HFFc6 (cell line): ENCODE measurements around the gene TESK2. TPM values are rescaled to one million over a fixed set of nuclear protein-coding genes. Genes with fewer than 3 reads are reported as not detected.
"Not testable (repeated sequence)": the region's sequence is repeated elsewhere in the genome, so short reads cannot be mapped to it uniquely, and the experiment has no call there.

Experiments
- DNase-seq: peaks from one replicate; pipeline ENCODE4 v3.0.0-alpha.2; 2018
- H3K27ac Mint-ChIP-seq: 2 replicates; pipeline ENCODE4 v1.8.0; 2020; ENCODE audit warnings: mild to moderate bottlenecking, mixed read lengths
- H3K27me3 Mint-ChIP-seq: 2 replicates; pipeline ENCODE4 v1.8.0; 2021; ENCODE audit warnings: mild to moderate bottlenecking, moderate library complexity, mixed read lengths; ENCODE audit not compliant: insufficient read depth
- H3K36me3 Mint-ChIP-seq: 2 replicates; pipeline ENCODE4 v1.8.0; 2021; ENCODE audit warnings: low read depth, mixed read lengths
- H3K4me1 Mint-ChIP-seq: 2 replicates; pipeline ENCODE4 v1.8.0; 2020; ENCODE audit warnings: low read depth, mixed read lengths
- H3K4me3 Mint-ChIP-seq: 2 replicates; pipeline ENCODE4 v1.8.0; 2020; ENCODE audit warnings: mild to moderate bottlenecking, moderate library complexity, mixed read lengths
- H3K9me3 Mint-ChIP-seq: 2 replicates; pipeline ENCODE4 v1.8.0; 2020; ENCODE audit warnings: mild to moderate bottlenecking, mixed read lengths
- CTCF ChIP-seq: fragments of 200-600 bp; sonication (generic); IDR thresholded peaks from 2 replicates; pipeline ENCODE4 v1.5.0; 2021; ENCODE audit warnings: antibody characterized with exemption, mild to moderate bottlenecking
- total RNA-seq, 6 experiments: library from RNA; stranded (reverse); fragmentation: NEBNext Ultra II Directional; extraction: Animal tissue kit (Norgen Biotek cat#: 25700); gene quantifications; 2 replicates in 1 of 6; 3 replicates in 5 of 6; pipeline ENCODE4 v1.2.3, GENCODE V29; 2021

The TESK2 gene
- total RNA-seq, 6 experiments from 2014 or later, result 0.54 to 1.4 (median 0.82) TPM

GRCh38 chr1:45526135-45526644 is 35.2 kb upstream of the TESK2 start:
- no peak for DNase-seq
- Mint-ChIP-seq H3K4me3 (no peak overlapping the region), H3K9me3 (no peaks in the 10 kb centered on the region; the same call in 1 of the 2 replicates), H3K27ac (no peak overlapping the region), H3K27me3 (peaks cover 6% of the 10 kb centered on the region), H3K4me1 (peaks cover 35% of the 10 kb centered on the region), H3K36me3 (peaks cover under 1% of the 10 kb centered on the region; the same call in 1 of the 2 replicates)
- no peak for TF ChIP-seq CTCF

- not testable (repeated sequence) for H3K9me3 Mint-ChIP-seq, DNase-seq, H3K4me3 Mint-ChIP-seq, H3K36me3 Mint-ChIP-seq, H3K27ac Mint-ChIP-seq
- Mint-ChIP-seq H3K27me3 (peaks cover 12% of the 10 kb centered on the region), H3K4me1 (peaks cover 42% of the 10 kb centered on the region)
These were observed 33.0 kb upstream of the TESK2 start for GRCh38 chr1:45523975-45524374.

- not testable (repeated sequence) for H3K9me3 Mint-ChIP-seq, H3K4me3 Mint-ChIP-seq, DNase-seq
- Mint-ChIP-seq H3K27me3 (peaks cover 12% of the 10 kb centered on the region), H3K4me1 (peaks cover 46% of the 10 kb centered on the region), H3K27ac (peak overlapping the region; percentile 98), H3K36me3 (peaks cover 14% of the 10 kb centered on the region; the same call in 1 of the 2 replicates)
These were observed 32.6 kb upstream of the TESK2 start for GRCh38 chr1:45523516-45523915.

GRCh38 chr1:45522324-45523104 is 31.6 kb upstream of the TESK2 start:
- H3K9me3 Mint-ChIP-seq, result no peaks in the 10 kb centered on the region; the same call in 1 of the 2 replicates

GRCh38 chr1:45521413-45522323 is 30.7 kb upstream of the TESK2 start, which contains the start of gene PRDX1:
PRDX1 (minus strand) TSS chr1:45521884; CDS start chr1:45519043, 2,841 bp downstream.
- peaks cover 11% of the 10 kb centered on the region for H3K27me3 Mint-ChIP-seq
- TF ChIP-seq CTCF, result peak; percentile 38
- H3K9me3 Mint-ChIP-seq, result no peaks in the 10 kb centered on the region; the same call in 1 of the 2 replicates
- peaks cover 53% of the 10 kb centered on the region for H3K4me1 Mint-ChIP-seq
- DNase-seq, result peak; percentile 96
- peak within 1 kb of the TSS; percentile 98 for H3K4me3 Mint-ChIP-seq
- peaks cover 21% of the 10 kb centered on the region for H3K36me3 Mint-ChIP-seq
- H3K27ac Mint-ChIP-seq, result peak within 1 kb of the TSS; percentile 98

More at GRCh38 chr1:45522324-45523104, 31.6 kb upstream of the TESK2 start:
- TF ChIP-seq CTCF, result no peak
- peak overlapping the region; percentile 98 for H3K27ac Mint-ChIP-seq
- peak overlapping the region; percentile 98 for H3K4me3 Mint-ChIP-seq
- peaks cover 48% of the 10 kb centered on the region for H3K4me1 Mint-ChIP-seq
- peak; percentile 56 for DNase-seq
- H3K27me3 Mint-ChIP-seq, result peaks cover 11% of the 10 kb centered on the region
- peaks cover 15% of the 10 kb centered on the region; the same call in 1 of the 2 replicates for H3K36me3 Mint-ChIP-seq

- not testable (repeated sequence) for H3K9me3 Mint-ChIP-seq
- H3K36me3 Mint-ChIP-seq, result peaks cover 40% of the 10 kb centered on the region
These were observed 28.8 kb upstream of the TESK2 start for GRCh38 chr1:45519774-45520173.

More at GRCh38 chr1:45519774-45520173, 28.8 kb upstream of the TESK2 start:
- peak overlapping the region; percentile 98 for H3K27ac Mint-ChIP-seq
- DNase-seq, result not testable (repeated sequence)
- H3K4me1 Mint-ChIP-seq, result peaks cover 60% of the 10 kb centered on the region
- peaks cover 11% of the 10 kb centered on the region for H3K27me3 Mint-ChIP-seq
- peak overlapping the region; percentile 98 for H3K4me3 Mint-ChIP-seq
